ENCODE measurements around the gene GALNT12. TPM values are rescaled to one million over a fixed set of nuclear protein-coding genes. Genes with fewer than 3 reads are reported as not detected.

GALNT12 gene
- total and polyA plus RNA-seq, 2 donors (not counting 1 experiment from before 2014, with no cell fraction given): 3.2 to 4.5 TPM

GRCh38 chr9:98846879-98847278, 39.4 kb downstream of the GALNT12 start:
- Histone ChIP-seq H3K9me3 (ENCODE audit: control extremely low read depth in 1 of 3, control insufficient read depth in 2 of 3, insufficient read depth in 1 of 3, low read length in 2 of 3) (no peaks in the 10 kb centered on the region), H3K79me2 (ENCODE audit: control insufficient read depth, insufficient read depth, low read length) (no peaks in the 10 kb centered on the region), H3K4me3 (ENCODE audit: control extremely low read depth in 1 of 5, extremely low read depth in 1 of 5, insufficient read depth in 1 of 5, low read depth in 2 of 5, low read length in 4 of 5) (no peak overlapping the region), H3K27ac (ENCODE audit: low read length in 2 of 2) (no peak overlapping the region), H3K27me3 (replicated peaks in 1 of 4; ENCODE audit: control extremely low read depth in 1 of 4, control insufficient read depth in 3 of 4, insufficient read depth in 4 of 4, low read length in 3 of 4) (no peaks in the 10 kb centered on the region), H3K9ac (ENCODE audit: low read length) (no peak overlapping the region), H4K20me1 (ENCODE audit: control insufficient read depth, insufficient read depth, low read length, poor library complexity, severe bottlenecking) (no peaks in the 10 kb centered on the region), H3K4me2 (replicated peaks; ENCODE audit: low read depth, low read length, poor library complexity, severe bottlenecking) (no peak overlapping the region), H2AFZ (ENCODE audit: insufficient read depth, low read depth, low read length, poor library complexity, severe bottlenecking) (no peak overlapping the region), H3K4me1 (ENCODE audit: control insufficient read depth in 2 of 2, insufficient read depth in 2 of 2, low read length in 2 of 2) (no peaks in the 10 kb centered on the region), H3K36me3 (replicated peaks in 1 of 2; ENCODE audit: control extremely low read depth in 1 of 2, control insufficient read depth in 1 of 2, extremely low read depth in 1 of 2, insufficient read depth in 2 of 2, low read length in 1 of 2) (no peaks in the 10 kb centered on the region)
- CTCF ChIA-PET: interaction anchor here (0.6 to 4.8 kb wide), 9 partner anchors 10 to 590 kb away, joined by 3 to 77 read pairs (median 7); no protein-coding TSS in a partner anchor
- Mint-ChIP-seq H3K4me3 (no peak overlapping the region), H3K9me3 (ENCODE audit: insufficient read depth) (no peaks in the 10 kb centered on the region), H3K27me3 (no peaks in the 10 kb centered on the region), H3K4me1 (no peaks in the 10 kb centered on the region), H3K27ac (no peak overlapping the region)
- no CpG with 5 or more reads among the region's 2 CpGs for WGBS (ENCODE audit: insufficient coverage)
- no peak for DNase-seq
- POLR2A ChIA-PET: no interaction called here
- no peak for ATAC-seq (ENCODE audit: low read depth)
- intact Hi-C loops (cut with micrococcal nuclease): no loop called here
- TF ChIP-seq CTCF (IDR thresholded peaks at IDR 0.05) (no peak), EZH2 (IDR thresholded peaks at IDR 0.05; ENCODE audit: borderline replicate concordance, insufficient read depth, low read depth, low read length, poor library complexity, severe bottlenecking) (no peak)

- Mint-ChIP-seq H3K4me3 (no peak overlapping the region), H3K27me3 (no peaks in the 10 kb centered on the region), H3K27ac (no peak overlapping the region), H3K4me1 (no peaks in the 10 kb centered on the region), H3K9me3 (ENCODE audit: insufficient read depth) (no peaks in the 10 kb centered on the region)
- Histone ChIP-seq H4K20me1 (ENCODE audit: control insufficient read depth, insufficient read depth, low read length, poor library complexity, severe bottlenecking) (no peaks in the 10 kb centered on the region), H3K9ac (ENCODE audit: low read length) (no peak overlapping the region), H3K79me2 (ENCODE audit: control insufficient read depth, insufficient read depth, low read length) (no peaks in the 10 kb centered on the region), H3K9me3 (ENCODE audit: control extremely low read depth in 1 of 3, control insufficient read depth in 2 of 3, insufficient read depth in 1 of 3, low read length in 2 of 3) (no peaks in the 10 kb centered on the region), H2AFZ (ENCODE audit: insufficient read depth, low read depth, low read length, poor library complexity, severe bottlenecking) (no peak overlapping the region), H3K4me2 (replicated peaks; ENCODE audit: low read depth, low read length, poor library complexity, severe bottlenecking) (no peak overlapping the region), H3K4me3 (ENCODE audit: control extremely low read depth in 1 of 5, extremely low read depth in 1 of 5, insufficient read depth in 1 of 5, low read depth in 2 of 5, low read length in 4 of 5) (no peak overlapping the region), H3K27me3 (replicated peaks in 1 of 4; ENCODE audit: control extremely low read depth in 1 of 4, control insufficient read depth in 3 of 4, insufficient read depth in 4 of 4, low read length in 3 of 4) (no peaks in the 10 kb centered on the region), H3K4me1 (ENCODE audit: control insufficient read depth in 2 of 2, insufficient read depth in 2 of 2, low read length in 2 of 2) (no peaks in the 10 kb centered on the region), H3K27ac (ENCODE audit: low read length in 2 of 2) (no peak overlapping the region), H3K36me3 (replicated peaks in 1 of 2; ENCODE audit: control extremely low read depth in 1 of 2, control insufficient read depth in 1 of 2, extremely low read depth in 1 of 2, insufficient read depth in 2 of 2, low read length in 1 of 2) (no peaks in the 10 kb centered on the region)
- intact Hi-C loops (cut with micrococcal nuclease): loop anchor here (2.0 kb wide), 1 partner anchor 152 kb away; no protein-coding TSS in a partner anchor
- TF ChIP-seq EZH2 (IDR thresholded peaks at IDR 0.05; ENCODE audit: borderline replicate concordance, insufficient read depth, low read depth, low read length, poor library complexity, severe bottlenecking) (no peak), CTCF (IDR thresholded peaks at IDR 0.05) (peak; percentile 97)
- WGBS (ENCODE audit: insufficient coverage): 64% methylated on average over 11 of the region's 16 CpGs
- DNase-seq (peak; percentile 74), ATAC-seq (ENCODE audit: low read depth) (peak; percentile 91)
- CTCF ChIA-PET: interaction anchor here (0.5 to 4.8 kb wide), 19 partner anchors 12 to 1551 kb away, joined by 3 to 77 read pairs (median 4); partner anchors contain the start of gene STX17
- POLR2A ChIA-PET: no interaction called here
These were observed 41.1 kb downstream of the GALNT12 start for GRCh38 chr9:98848450-98849149.
